Measurements from ENCODE around the gene CTNND2. TPM values are rescaled to one million over a fixed set of nuclear protein-coding genes. Genes with fewer than 3 reads are reported as not detected.

The CTNND2 gene
- polyA plus RNA-seq, 1 of the 3 experiments (the other 2 are of a cell fraction) = not detected

- TF ChIP-seq, protein P1, sequence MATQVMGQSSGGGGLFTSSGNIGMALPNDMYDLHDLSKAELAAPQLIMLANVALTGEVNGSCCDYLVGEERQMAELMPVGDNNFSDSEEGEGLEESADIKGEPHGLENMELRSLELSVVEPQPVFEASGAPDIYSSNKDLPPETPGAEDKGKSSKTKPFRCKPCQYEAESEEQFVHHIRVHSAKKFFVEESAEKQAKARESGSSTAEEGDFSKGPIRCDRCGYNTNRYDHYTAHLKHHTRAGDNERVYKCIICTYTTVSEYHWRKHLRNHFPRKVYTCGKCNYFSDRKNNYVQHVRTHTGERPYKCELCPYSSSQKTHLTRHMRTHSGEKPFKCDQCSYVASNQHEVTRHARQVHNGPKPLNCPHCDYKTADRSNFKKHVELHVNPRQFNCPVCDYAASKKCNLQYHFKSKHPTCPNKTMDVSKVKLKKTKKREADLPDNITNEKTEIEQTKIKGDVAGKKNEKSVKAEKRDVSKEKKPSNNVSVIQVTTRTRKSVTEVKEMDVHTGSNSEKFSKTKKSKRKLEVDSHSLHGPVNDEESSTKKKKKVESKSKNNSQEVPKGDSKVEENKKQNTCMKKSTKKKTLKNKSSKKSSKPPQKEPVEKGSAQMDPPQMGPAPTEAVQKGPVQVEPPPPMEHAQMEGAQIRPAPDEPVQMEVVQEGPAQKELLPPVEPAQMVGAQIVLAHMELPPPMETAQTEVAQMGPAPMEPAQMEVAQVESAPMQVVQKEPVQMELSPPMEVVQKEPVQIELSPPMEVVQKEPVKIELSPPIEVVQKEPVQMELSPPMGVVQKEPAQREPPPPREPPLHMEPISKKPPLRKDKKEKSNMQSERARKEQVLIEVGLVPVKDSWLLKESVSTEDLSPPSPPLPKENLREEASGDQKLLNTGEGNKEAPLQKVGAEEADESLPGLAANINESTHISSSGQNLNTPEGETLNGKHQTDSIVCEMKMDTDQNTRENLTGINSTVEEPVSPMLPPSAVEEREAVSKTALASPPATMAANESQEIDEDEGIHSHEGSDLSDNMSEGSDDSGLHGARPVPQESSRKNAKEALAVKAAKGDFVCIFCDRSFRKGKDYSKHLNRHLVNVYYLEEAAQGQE (IDR thresholded peaks at IDR 0.05; ENCODE audit: low read depth, low read length) = no peak
- no peak for TF ChIP-seq CHD2 (IDR thresholded peaks at IDR 0.05; ENCODE audit: low read length, partially characterized antibody)
- TF ChIP-seq JUND (IDR thresholded peaks at IDR 0.05) = no peak
- TF ChIP-seq TCF12 (IDR thresholded peaks at IDR 0.05) = no peak
- TF ChIP-seq MEF2A (IDR thresholded peaks at IDR 0.05; ENCODE audit: borderline replicate concordance, low read depth) = no peak
- TF ChIP-seq MXI1 (IDR thresholded peaks at IDR 0.05; ENCODE audit: low read depth, low read length) = no peak
- TF ChIP-seq ELF1 (IDR thresholded peaks at IDR 0.05) = no peak
- no peak for TF ChIP-seq POLR2AphosphoS5 (IDR thresholded peaks at IDR 0.05; ENCODE audit: low read depth, low read length)
- no peak for TF ChIP-seq EZH2phosphoT487 (IDR thresholded peaks at IDR 0.05; ENCODE audit: borderline replicate concordance, low read depth)
- TF ChIP-seq YY1 (IDR thresholded peaks at IDR 0.05; ENCODE audit: low read depth) = no peak
Measured at GRCh38 chr5:11482011-11482410, 422.2 kb downstream of the CTNND2 start (continued).

DNA sequence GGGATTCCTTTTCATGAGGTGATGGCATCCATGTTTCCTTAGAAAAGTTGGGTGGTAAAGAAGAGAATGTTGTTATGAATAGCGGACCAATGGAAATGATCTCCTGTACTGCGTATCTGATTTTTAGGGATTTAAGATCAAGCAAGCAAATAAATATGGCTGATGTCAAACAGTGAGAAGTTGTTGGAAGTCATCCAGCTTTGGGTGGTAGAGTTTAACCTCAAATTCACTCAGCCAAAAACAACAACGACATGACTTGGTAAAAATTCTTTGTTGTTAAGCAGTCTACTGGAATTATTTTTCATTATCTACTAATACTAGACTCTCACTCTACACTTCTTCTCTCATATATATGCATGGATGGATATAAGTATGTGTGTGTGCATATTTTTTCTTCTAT, 426.5 kb downstream of the CTNND2 start:
- no peaks in the 10 kb centered on the region for H3K4me1 ChIP-seq (ENCODE audit: control insufficient read depth in 1 of 2, insufficient read depth in 2 of 2, low read depth in 1 of 2, low read length in 1 of 2)
- H3K9me3 ChIP-seq = no peaks in the 10 kb centered on the region
- no peak for TF ChIP-seq ELF1 (IDR thresholded peaks at IDR 0.05)
- no peak for TF ChIP-seq YY1 (IDR thresholded peaks at IDR 0.05; ENCODE audit: low read depth)
- no peak for TF ChIP-seq USF2 (IDR thresholded peaks at IDR 0.05; ENCODE audit: borderline replicate concordance, low read depth, low read length)
- no peak for TF ChIP-seq MEF2A (IDR thresholded peaks at IDR 0.05; ENCODE audit: borderline replicate concordance, low read depth)
- no peak for TF ChIP-seq NFIC (IDR thresholded peaks at IDR 0.05; ENCODE audit: borderline replicate concordance)
- TF ChIP-seq IRF3 (IDR thresholded peaks at IDR 0.05; ENCODE audit: low read depth, low read length) = no peak
- no peak for TF ChIP-seq TEAD4 (IDR thresholded peaks at IDR 0.05; ENCODE audit: borderline replicate concordance, insufficient read depth)
- no peak for TF ChIP-seq JUND (IDR thresholded peaks at IDR 0.05)
- TF ChIP-seq EP300 (IDR thresholded peaks at IDR 0.05; ENCODE audit: borderline replicate concordance in 1 of 2, low read depth in 1 of 2, low read length in 1 of 2) = no peak
- no peak for TF ChIP-seq EZH2phosphoT487 (IDR thresholded peaks at IDR 0.05; ENCODE audit: borderline replicate concordance, low read depth)
- no peaks in the 10 kb centered on the region for H3K27me3 ChIP-seq (ENCODE audit: insufficient read depth)
- ChIA-PET POLR2A (no interaction called here), CTCF (no interaction called here)
- no peaks in the 10 kb centered on the region for H3K36me3 ChIP-seq (replicated peaks in 1 of 2; ENCODE audit: control insufficient read depth in 1 of 2, insufficient read depth in 2 of 2, low read length in 1 of 2)
- H3K79me2 ChIP-seq (ENCODE audit: insufficient read depth) = no peaks in the 10 kb centered on the region
- H3K27ac ChIP-seq (ENCODE audit: low read depth in 2 of 2, low read length in 1 of 2) = no peak overlapping the region
- H3K4me2 ChIP-seq = no peak overlapping the region
- H3F3A ChIP-seq (replicated peaks; ENCODE audit: insufficient read depth) = no peaks in the 10 kb centered on the region
- no peak for DNase-seq
- 54% methylated on average over 3 of the region's 3 CpGs for WGBS (ENCODE audit: low lambda C conversion rate)
- no peak overlapping the region for H3K4me3 ChIP-seq (ENCODE audit: low read depth in 2 of 2, low read length in 1 of 2)
- no peak overlapping the region for H3K9ac ChIP-seq
- H3K9me2 ChIP-seq = no peaks in the 10 kb centered on the region
- no peaks in the 10 kb centered on the region for H4K20me1 ChIP-seq (ENCODE audit: insufficient read depth)
- no peak overlapping the region for H2AFZ ChIP-seq (ENCODE audit: low read depth)

Measured in SK-N-SH (cell line).